Muscle of leg (tissue), 11 donors: ENCODE data around the gene LRRC49. TPM values are rescaled to one million over a fixed set of nuclear protein-coding genes. Genes with fewer than 3 reads are reported as not detected.
A peak's percentile ranks its signal among the peaks of the same experiment; 100 is the strongest.
"Not testable (repeated sequence)": the region's sequence is repeated elsewhere in the genome, so short reads cannot be mapped to it uniquely, and the experiment has no call there.

Experiments used
- DNase-seq: peaks from one replicate; pipeline ENCODE4 v3.0.0; 2013
- H3K27ac ChIP-seq: one replicate; pipeline ENCODE4 v1.5.1; 2013; ENCODE audit warnings: mild to moderate bottlenecking, low read length, control low read depth
- H3K27me3 ChIP-seq: one replicate; pipeline ENCODE4 v1.6.1; 2013; ENCODE audit warnings: low read length; ENCODE audit not compliant: control insufficient read depth, insufficient read depth
- H3K36me3 ChIP-seq: one replicate; pipeline ENCODE4 v1.6.1; 2013; ENCODE audit warnings: low read length; ENCODE audit not compliant: control insufficient read depth, insufficient read depth
- H3K4me1 ChIP-seq: one replicate; pipeline ENCODE4 v1.6.1; 2013; ENCODE audit warnings: low read length; ENCODE audit not compliant: control insufficient read depth, insufficient read depth
- H3K4me3 ChIP-seq: one replicate; pipeline ENCODE4 v1.5.1; 2013; ENCODE audit warnings: low read length, control low read depth
- H3K9me3 ChIP-seq: replicated peaks from 2 replicates; pipeline ENCODE4 v1.6.1; 2013; ENCODE audit warnings: low read depth, low read length; ENCODE audit not compliant: control insufficient read depth
- WGBS: methylation state at CpG from one replicate; pipeline ENCODE4 v1.1.5; 2013; ENCODE audit warnings: missing lambda C conversion rate; ENCODE audit not compliant: insufficient coverage; 5-methylcytosine and 5-hydroxymethylcytosine counted together
- polyA plus RNA-seq, 8 donors: library from polyadenylated mRNA; unstranded; fragments of 120-200 nt; gene quantifications; one replicate each; pipeline versions ENCODE4 v1.2.1 to v1.2.3, GENCODE V29; 2013; ENCODE audit warnings: inconsistent platforms in 1 of 8, low replicate concordance in 1 of 8; ENCODE audit not compliant: insufficient read length in 8 of 8, insufficient read depth in 1 of 8
- total RNA-seq: library from RNA; stranded (reverse); fragments of 120-200 nt; gene quantifications from one replicate; pipeline ENCODE4 v1.2.4, GENCODE V29; 2013

Gene LRRC49
- total and polyA plus RNA-seq, 9 donors: 4.5 to 13.8 (median 5.9) TPM

- Histone ChIP-seq H3K4me3 (no peak overlapping the region), H3K9me3 (no peaks in the 10 kb centered on the region), H3K27ac (no peak overlapping the region), H3K36me3 (no peaks in the 10 kb centered on the region), H3K4me1 (no peaks in the 10 kb centered on the region), H3K27me3 (no peaks in the 10 kb centered on the region)
- no CpG with 5 or more reads among the region's 2 CpGs for WGBS
- DNase-seq: no peak
Observed at GRCh38 chr15:70922119-70922518, 29.5 kb downstream of the LRRC49 start.

- Histone ChIP-seq H3K4me3 (no peak overlapping the region), H3K27me3 (no peaks in the 10 kb centered on the region), H3K4me1 (no peaks in the 10 kb centered on the region), H3K9me3 (no peaks in the 10 kb centered on the region), H3K36me3 (no peaks in the 10 kb centered on the region), H3K27ac (no peak overlapping the region)
- DNase-seq: no peak
- WGBS: no CpG with 5 or more reads among the region's 2 CpGs
Observed at GRCh38 chr15:70923311-70924080, 30.9 kb downstream of the LRRC49 start.

GRCh38 chr15:70926914-70927313, 34.3 kb downstream of the LRRC49 start:
- not testable (repeated sequence) for H3K27me3 ChIP-seq, H3K4me1 ChIP-seq, H3K27ac ChIP-seq, H3K4me3 ChIP-seq, DNase-seq, H3K36me3 ChIP-seq, H3K9me3 ChIP-seq
- no CpG with 5 or more reads among the region's 1 CpG for WGBS

GRCh38 chr15:70931821-70932220, 39.2 kb downstream of the LRRC49 start:
- H3K27me3 ChIP-seq: no peaks in the 10 kb centered on the region
- no peaks in the 10 kb centered on the region for H3K4me1 ChIP-seq
- no peaks in the 10 kb centered on the region for H3K9me3 ChIP-seq
- no peak for DNase-seq
- H3K27ac ChIP-seq: no peak overlapping the region
- no peak overlapping the region for H3K4me3 ChIP-seq
- no peaks in the 10 kb centered on the region for H3K36me3 ChIP-seq

- H3K27me3 ChIP-seq: no peaks in the 10 kb centered on the region
- no peaks in the 10 kb centered on the region for H3K9me3 ChIP-seq
- WGBS: no CpG with 5 or more reads among the region's 2 CpGs
- no peaks in the 10 kb centered on the region for H3K36me3 ChIP-seq
- no peaks in the 10 kb centered on the region for H3K4me1 ChIP-seq
- no peak overlapping the region for H3K4me3 ChIP-seq
- DNase-seq: no peak
- H3K27ac ChIP-seq: no peak overlapping the region
Observed at GRCh38 chr15:70932397-70932796, 39.8 kb downstream of the LRRC49 start.

- Histone ChIP-seq H3K9me3 (no peaks in the 10 kb centered on the region), H3K4me3 (no peak overlapping the region), H3K27me3 (no peaks in the 10 kb centered on the region), H3K27ac (no peak overlapping the region), H3K4me1 (no peaks in the 10 kb centered on the region), H3K36me3 (no peaks in the 10 kb centered on the region)
- WGBS: 100% methylated on average over 1 of the region's 3 CpGs
- DNase-seq: no peak
Observed at GRCh38 chr15:70933411-70933810, 40.8 kb downstream of the LRRC49 start.

GRCh38 chr15:70935631-70936030, 43.0 kb downstream of the LRRC49 start:
- H3K4me3 ChIP-seq: no peak overlapping the region
- WGBS: no CpG with 5 or more reads among the region's 3 CpGs
- H3K27me3 ChIP-seq: no peaks in the 10 kb centered on the region
- H3K4me1 ChIP-seq: no peaks in the 10 kb centered on the region
- no peak overlapping the region for H3K27ac ChIP-seq
- H3K36me3 ChIP-seq: no peaks in the 10 kb centered on the region
- DNase-seq: no peak
- H3K9me3 ChIP-seq: no peaks in the 10 kb centered on the region

GRCh38 chr15:70936326-70936725, 43.7 kb downstream of the LRRC49 start:
- no CpG with 5 or more reads among the region's 4 CpGs for WGBS
- H3K27ac ChIP-seq: no peak overlapping the region
- no peaks in the 10 kb centered on the region for H3K36me3 ChIP-seq
- DNase-seq: peak; percentile 57
- no peaks in the 10 kb centered on the region for H3K9me3 ChIP-seq
- no peaks in the 10 kb centered on the region for H3K4me1 ChIP-seq
- H3K4me3 ChIP-seq: no peak overlapping the region
- H3K27me3 ChIP-seq: no peaks in the 10 kb centered on the region

- H3K27ac ChIP-seq, H3K27me3 ChIP-seq, H3K36me3 ChIP-seq, H3K4me3 ChIP-seq, H3K4me1 ChIP-seq, H3K9me3 ChIP-seq: not testable (repeated sequence)
- 76% methylated on average over 2 of the region's 2 CpGs for WGBS
- peak; percentile 6 for DNase-seq
Observed at GRCh38 chr15:70943285-70943684, 50.7 kb downstream of the LRRC49 start.

GRCh38 chr15:70947351-70948335, 55.0 kb downstream of the LRRC49 start:
- H3K4me1 ChIP-seq: peaks cover 4% of the 10 kb centered on the region
- WGBS: 83% methylated on average over 2 of the region's 7 CpGs

More at GRCh38 chr15:70947351-70948335, 55.0 kb downstream of the LRRC49 start:
- H3K27me3 ChIP-seq: no peaks in the 10 kb centered on the region
- no peak for DNase-seq
- H3K9me3 ChIP-seq: peaks cover 4% of the 10 kb centered on the region
- H3K36me3 ChIP-seq: no peaks in the 10 kb centered on the region
- H3K4me3 ChIP-seq: no peak overlapping the region
- H3K27ac ChIP-seq: no peak overlapping the region
